HG02798 (cell line): ENCODE data around the gene SELENOW.
"Not testable (repeated sequence)": the region's sequence is repeated elsewhere in the genome, so short reads cannot be mapped to it uniquely, and the experiment has no call there.

ENCODE experiments used
- ATAC-seq: cut with Tn5 transposase; IDR thresholded peaks from one replicate; pipeline ENCODE4 v1.9.1; 2021; ENCODE audit warnings: mild to moderate bottlenecking; ENCODE audit not compliant: unreplicated experiment, poor library complexity

Gene SELENOW

DNA sequence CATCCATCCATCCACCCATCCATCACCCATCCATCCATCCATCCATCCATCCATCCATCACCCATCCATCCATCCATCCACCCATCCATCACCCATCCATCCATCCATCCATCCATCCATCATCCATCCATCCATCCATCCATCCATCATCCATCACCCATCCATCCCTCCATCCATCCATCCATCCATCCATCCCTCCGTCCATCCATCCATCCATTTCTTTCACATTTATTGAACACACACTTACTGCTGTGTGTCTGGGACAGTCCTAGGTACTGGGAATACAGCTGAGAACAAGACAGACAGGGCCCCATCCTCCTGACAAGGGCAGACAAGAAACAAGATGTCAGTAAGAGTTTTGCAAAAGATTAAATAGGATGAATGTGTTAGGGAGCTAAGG is 39.7 kb downstream of the SELENOW start:
- ATAC-seq: not testable (repeated sequence)

DNA sequence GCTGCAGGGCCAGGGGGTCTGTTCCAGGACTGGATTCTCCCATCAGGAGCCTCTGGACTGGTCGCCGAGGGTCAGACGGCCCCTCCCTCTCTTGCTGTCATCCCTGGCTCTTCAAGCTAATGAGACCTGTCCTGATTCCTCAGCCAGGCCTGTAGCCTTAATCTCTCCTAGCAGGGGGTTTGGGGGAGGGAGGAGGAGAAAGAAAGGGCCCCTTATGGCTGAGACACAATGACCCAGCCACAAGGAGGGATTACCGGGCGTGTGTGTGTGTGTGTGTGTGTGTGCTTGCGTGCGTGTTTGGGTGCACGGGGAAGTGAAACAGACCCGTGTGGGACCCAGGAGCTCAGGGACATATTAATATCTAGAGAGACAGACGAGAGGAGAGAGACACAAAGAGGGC is 41.4 kb downstream of the SELENOW start:
- no peak for ATAC-seq

DNA sequence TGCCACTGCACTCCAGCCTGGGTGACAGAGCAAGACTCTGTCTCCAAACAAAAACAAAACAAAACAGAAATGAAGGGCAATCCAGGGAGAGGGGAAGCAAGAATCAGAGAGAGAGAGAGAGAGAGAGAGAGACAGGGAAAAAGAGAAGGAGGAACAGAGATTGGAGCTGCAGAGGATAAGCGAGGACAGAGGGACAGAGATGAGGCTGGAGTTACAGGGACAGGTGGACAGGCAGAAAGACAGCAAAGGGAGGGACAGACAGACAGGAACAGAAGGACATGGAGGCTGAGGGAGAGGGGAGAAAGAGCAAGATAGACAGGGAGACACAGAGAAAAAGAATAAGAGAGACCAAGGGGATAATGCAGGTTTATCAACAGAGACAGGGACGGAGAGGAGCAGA is 41.9 kb downstream of the SELENOW start:
- ATAC-seq: no peak

DNA sequence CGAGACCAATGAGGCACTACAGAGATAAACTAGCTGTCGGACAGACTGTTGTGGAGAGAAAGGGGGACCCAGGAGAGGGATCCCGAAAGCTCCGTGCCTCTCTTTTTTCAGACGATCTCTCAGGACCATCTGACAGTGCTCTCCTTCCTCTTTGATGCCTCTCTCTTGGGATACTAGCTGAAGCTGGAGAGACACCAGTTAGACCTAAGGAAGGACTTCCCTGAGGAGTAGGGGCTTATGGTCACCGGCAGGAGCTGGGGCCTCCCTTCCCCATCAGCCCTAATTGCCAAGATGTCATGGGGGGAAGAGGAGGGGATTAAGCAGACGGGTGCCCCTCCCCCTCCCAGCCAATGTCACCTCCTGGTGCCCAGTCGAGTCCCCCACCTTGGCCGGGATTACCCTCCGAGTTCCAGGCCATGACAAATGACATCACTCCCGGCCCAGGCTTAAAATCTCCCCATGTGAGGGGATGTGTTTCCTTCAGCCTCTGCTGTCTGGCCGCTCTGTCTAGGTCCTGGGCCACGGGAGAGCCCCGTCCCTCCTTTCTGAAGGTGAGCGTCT is 43.0 kb downstream of the SELENOW start, which contains the start of gene CRX:
TSS of gene CRX (plus strand) at position 478 of the 561 bp plus-strand sequence. CDS start 12,507 bp downstream, outside the sequence.
- no peak for ATAC-seq

- ATAC-seq: no peak
Measured at GRCh38 chr19:47824396-47824795, 45.9 kb downstream of the SELENOW start.

- ATAC-seq: no peak
Measured at GRCh38 chr19:47826800-47827199, 48.3 kb downstream of the SELENOW start.

DNA sequence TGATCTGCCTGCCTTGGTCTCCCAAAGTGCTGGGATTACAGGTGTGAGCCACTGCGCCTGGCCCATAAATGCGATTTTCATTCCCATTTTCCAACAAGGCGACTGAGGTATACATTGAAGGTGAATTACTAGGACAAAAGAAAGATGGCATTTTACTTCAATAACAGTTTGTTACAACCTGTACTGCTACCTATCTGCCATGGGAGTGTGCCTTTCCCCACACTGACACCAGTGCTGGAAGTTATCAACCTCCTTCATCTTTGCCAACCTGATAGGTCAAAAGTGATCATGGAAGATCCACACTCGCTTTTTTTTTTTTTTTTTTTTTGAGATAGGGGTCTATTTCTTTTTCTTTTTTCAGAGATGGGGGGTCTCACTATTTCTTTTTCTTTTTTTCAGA is 54.2 kb downstream of the SELENOW start:
- no peak for ATAC-seq
